Pons (tissue), 1 donor: ENCODE data around the gene NDUFS3.
"Not testable (repeated sequence)": the region's sequence is repeated elsewhere in the genome, so short reads cannot be mapped to it uniquely, and the experiment has no call there.

Source experiments
- DNase-seq: peaks from one replicate; pipeline ENCODE4 v3.0.0-alpha.2; 2016; ENCODE audit warnings: low spot score

Gene NDUFS3

GRCh38 chr11:47560426-47560825, 18.4 kb upstream of the NDUFS3 start:
- DNase-seq = no peak

- not testable (repeated sequence) for DNase-seq
Measured at GRCh38 chr11:47562393-47562792, 16.5 kb upstream of the NDUFS3 start.

- not testable (repeated sequence) for DNase-seq
Measured at GRCh38 chr11:47564366-47564765, 14.5 kb upstream of the NDUFS3 start.

- no peak for DNase-seq
Measured at GRCh38 chr11:47564933-47565339, 13.9 kb upstream of the NDUFS3 start.

GRCh38 chr11:47565340-47566148, 13.3 kb upstream of the NDUFS3 start, which contains the start of gene PTPMT1:
Gene PTPMT1 (plus strand): TSS chr11:47565599. CDS start chr11:47565623, 24 bp downstream.
- DNase-seq = no peak

GRCh38 chr11:47566149-47566698, 12.7 kb upstream of the NDUFS3 start:
- DNase-seq = no peak

- DNase-seq = no peak
Measured at GRCh38 chr11:47569646-47570045, 9.2 kb upstream of the NDUFS3 start.

GRCh38 chr11:47570651-47571356, 8.1 kb upstream of the NDUFS3 start:
- DNase-seq = no peak

GRCh38 chr11:47571357-47571729, 7.5 kb upstream of the NDUFS3 start:
- DNase-seq = no peak

GRCh38 chr11:47571895-47572294, 7.0 kb upstream of the NDUFS3 start:
- no peak for DNase-seq

- DNase-seq = no peak
Measured at GRCh38 chr11:47572715-47573255, 6.1 kb upstream of the NDUFS3 start.

GRCh38 chr11:47573321-47573720, 5.6 kb upstream of the NDUFS3 start:
- peak; percentile 60 for DNase-seq

- DNase-seq = no peak
Measured at GRCh38 chr11:47577460-47578041, 1.3 kb upstream of the NDUFS3 start.

GRCh38 chr11:47583844-47584243, 5.0 kb downstream of the NDUFS3 start:
- no peak for DNase-seq

GRCh38 chr11:47586098-47586855, 7.4 kb downstream of the NDUFS3 start, which contains the start of gene FAM180B:
Gene FAM180B (plus strand): TSS chr11:47586678. CDS start chr11:47586769, 91 bp downstream.
- no peak for DNase-seq

- DNase-seq = peak; percentile 36
Measured at GRCh38 chr11:47587039-47587716, 8.3 kb downstream of the NDUFS3 start.

- peak; percentile 65 for DNase-seq
Measured at GRCh38 chr11:47587723-47588326, 9.0 kb downstream of the NDUFS3 start.

GRCh38 chr11:47589118-47589517, 10.2 kb downstream of the NDUFS3 start:
- no peak for DNase-seq

GRCh38 chr11:47589584-47589976, 10.7 kb downstream of the NDUFS3 start:
- no peak for DNase-seq
